Gastroesophageal sphincter (tissue), 4 donors: ENCODE results near the gene CYTH1. TPM values are rescaled to one million over a fixed set of nuclear protein-coding genes. Genes with fewer than 3 reads are reported as not detected.
A peak's percentile ranks its signal among the peaks of the same experiment; 100 is the strongest.

Source experiments
- ATAC-seq: fragments of 150-250 bp; one replicate; pipeline ENCODE4 v1.9.1; 2016; ENCODE audit warnings: mild to moderate bottlenecking, moderate library complexity
- H3K27ac ChIP-seq, 4 donors: fragments of 200-600 bp; sonication (generic) in 3 of 4; 1 replicate in 3 of 4; 2 replicates in 1 of 4; pipeline ENCODE4 v1.5.1; 2016 to 2019
- H3K27me3 ChIP-seq: fragments of 200-600 bp; sonication (generic); one replicate; pipeline ENCODE4 v1.5.1; 2019
- H3K36me3 ChIP-seq, 2 donors: fragments of 200-600 bp; sonication (generic); one replicate each; pipeline ENCODE4 v1.5.1; 2019; ENCODE audit warnings: control low read depth in 1 of 2
- H3K4me1 ChIP-seq, 3 donors: fragments of 200-600 bp; sonication (generic); 1 replicate in 2 of 3; 2 replicates in 1 of 3; pipeline ENCODE4 v1.5.1; 2016 to 2019; ENCODE audit warnings: control low read depth in 2 of 3
- H3K4me3 ChIP-seq, 2 donors: fragments of 200-600 bp; sonication (generic); one replicate each; pipeline ENCODE4 v1.5.1; 2019; ENCODE audit warnings: mild to moderate bottlenecking in 1 of 2, moderate library complexity in 1 of 2
- H3K9me3 ChIP-seq, 3 donors: fragments of 200-600 bp; sonication (generic); one replicate each; pipeline ENCODE4 v1.5.1; 2017 to 2019; ENCODE audit warnings: control low read depth in 2 of 3
- EP300 ChIP-seq: sonication (generic); formaldehyde crosslinking; IDR thresholded peaks from one replicate; pipeline ENCODE4 v1.6.1; 2017; ENCODE audit warnings: antibody characterized with exemption, mild to moderate bottlenecking
- POLR2A ChIP-seq, 2 donors: fragments of 450-650 bp; IDR thresholded peaks; one replicate each; pipeline ENCODE4 v1.6.1; 2017; ENCODE audit warnings: antibody characterized with exemption in 2 of 2, mild to moderate bottlenecking in 2 of 2, moderate library complexity in 1 of 2
- POLR2AphosphoS5 ChIP-seq: sonication (generic); formaldehyde crosslinking; IDR thresholded peaks from one replicate; pipeline ENCODE4 v1.6.1; 2017; ENCODE audit warnings: antibody characterized with exemption
- WGBS, 2 donors: methylation state at CpG; one replicate each; pipeline ENCODE4 v1.1.5; 2018; ENCODE audit warnings: low coverage in 1 of 2; 5-methylcytosine and 5-hydroxymethylcytosine counted together
- total RNA-seq, 4 donors: library from RNA; depleted of rRNA; stranded (reverse); fragments of >200 nt; gene quantifications; one replicate each; pipeline ENCODE4 v1.1.0, GENCODE V29; 2016
- TF ChIP-seq, protein P1 (sequence below), 4 experiments: fragments of 200-600 bp in 2 of 4; fragments of 450-650 bp in 2 of 4; sonication (generic) in 1 of 4; IDR thresholded peaks; one replicate each; pipeline ENCODE4 v1.5.1; 2017 to 2019; ENCODE audit warnings: antibody characterized with exemption in 4 of 4, mild to moderate bottlenecking in 2 of 4, moderate library complexity in 2 of 4

Gene CYTH1
- total RNA-seq, 4 donors from 2014 or later = 26.9 to 38.0 (median 31.0) TPM

DNA sequence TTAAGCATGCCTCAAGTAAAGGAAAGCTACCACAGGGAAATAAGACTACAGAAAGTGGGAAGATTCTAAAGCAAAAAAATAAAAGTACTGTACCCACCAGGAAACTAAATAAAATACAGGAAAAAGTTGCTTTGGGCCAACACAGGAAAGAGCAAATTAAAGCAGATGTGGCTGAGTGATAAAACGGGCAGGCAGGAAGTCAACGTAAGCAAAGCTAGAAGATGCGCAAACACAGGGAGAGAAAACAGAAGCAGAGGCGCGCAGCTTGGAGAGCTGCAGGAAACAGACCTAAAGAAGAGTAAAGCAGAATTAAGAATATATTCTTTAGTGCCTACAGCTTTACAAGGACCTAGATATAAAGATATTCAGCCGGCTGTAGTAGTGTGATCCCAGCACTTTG, 36.9 kb upstream of the CYTH1 start:
- Histone ChIP-seq H3K4me1 (peaks cover 0 to 13% (median 0%) of the 10 kb centered on the region in 3 donors), H3K36me3 (peaks cover 0 to 100% of the 10 kb centered on the region in 2 donors), H3K4me3 (no peak overlapping the region), H3K9me3 (no peaks in the 10 kb centered on the region), H3K27me3 (no peaks in the 10 kb centered on the region), H3K27ac (peak overlapping the region in 3 of 4 donors; percentile 7 to 70 (median 29))
- ATAC-seq = no peak
- TF ChIP-seq POLR2AphosphoS5 (peak; percentile 16), EP300 (no peak)
- 50 to 87% methylated on average over 6 of the region's 6 CpGs for WGBS, 2 donors

DNA sequence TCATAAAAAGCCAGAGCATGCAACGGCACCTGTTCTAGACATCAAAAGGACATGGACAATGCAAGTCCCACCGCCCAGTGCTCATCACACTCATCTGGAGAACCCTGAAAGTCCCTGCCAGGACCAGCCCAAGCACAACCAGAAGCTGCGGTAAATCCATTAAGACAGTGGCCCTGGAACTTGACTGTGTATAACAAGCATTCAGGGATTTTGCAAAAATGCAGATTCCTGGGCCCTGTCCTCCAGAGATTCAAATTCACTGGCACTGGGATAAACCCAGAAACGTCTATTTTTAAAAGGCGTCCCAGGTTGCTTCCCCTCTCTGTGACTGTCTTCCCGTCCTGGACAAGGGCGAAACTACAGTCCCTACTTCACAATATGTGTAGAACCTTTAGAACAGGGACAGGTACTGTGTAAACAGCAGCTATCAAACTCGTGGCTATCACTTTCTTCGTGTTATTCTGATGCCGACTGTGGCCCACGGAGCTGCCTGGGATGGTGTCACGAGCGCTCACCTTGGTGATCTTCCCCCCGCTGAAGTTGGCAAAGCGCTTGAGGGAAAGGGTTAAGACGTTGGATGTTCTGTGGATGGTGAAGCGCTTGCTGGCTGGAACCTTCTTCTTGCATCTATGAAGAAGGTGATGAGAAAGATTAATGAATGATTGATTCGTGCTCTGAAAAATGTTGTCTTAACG, 36.2 kb upstream of the CYTH1 start:
- H3K9me3 ChIP-seq = no peaks in the 10 kb centered on the region
- no peak overlapping the region for H3K4me3 ChIP-seq
- no peaks in the 10 kb centered on the region for H3K27me3 ChIP-seq
- TF ChIP-seq POLR2A (IDR thresholded peaks at IDR 0.05) (no peak), POLR2AphosphoS5 (no peak), EP300 (no peak)
- TF ChIP-seq, protein P1, sequence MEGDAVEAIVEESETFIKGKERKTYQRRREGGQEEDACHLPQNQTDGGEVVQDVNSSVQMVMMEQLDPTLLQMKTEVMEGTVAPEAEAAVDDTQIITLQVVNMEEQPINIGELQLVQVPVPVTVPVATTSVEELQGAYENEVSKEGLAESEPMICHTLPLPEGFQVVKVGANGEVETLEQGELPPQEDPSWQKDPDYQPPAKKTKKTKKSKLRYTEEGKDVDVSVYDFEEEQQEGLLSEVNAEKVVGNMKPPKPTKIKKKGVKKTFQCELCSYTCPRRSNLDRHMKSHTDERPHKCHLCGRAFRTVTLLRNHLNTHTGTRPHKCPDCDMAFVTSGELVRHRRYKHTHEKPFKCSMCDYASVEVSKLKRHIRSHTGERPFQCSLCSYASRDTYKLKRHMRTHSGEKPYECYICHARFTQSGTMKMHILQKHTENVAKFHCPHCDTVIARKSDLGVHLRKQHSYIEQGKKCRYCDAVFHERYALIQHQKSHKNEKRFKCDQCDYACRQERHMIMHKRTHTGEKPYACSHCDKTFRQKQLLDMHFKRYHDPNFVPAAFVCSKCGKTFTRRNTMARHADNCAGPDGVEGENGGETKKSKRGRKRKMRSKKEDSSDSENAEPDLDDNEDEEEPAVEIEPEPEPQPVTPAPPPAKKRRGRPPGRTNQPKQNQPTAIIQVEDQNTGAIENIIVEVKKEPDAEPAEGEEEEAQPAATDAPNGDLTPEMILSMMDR (IDR thresholded peaks at IDR 0.05) = no peak
- H3K4me1 ChIP-seq = peaks cover 0 to 17% (median 2%) of the 10 kb centered on the region in 3 donors
- WGBS, 2 donors = 72 to 82% methylated on average over 18 to 19 of the region's 19 CpGs
- no peak for ATAC-seq
- H3K27ac ChIP-seq = peak overlapping the region in 3 of 4 donors; percentile 5 to 70 (median 32)
- H3K36me3 ChIP-seq = peaks cover 0 to 100% of the 10 kb centered on the region in 2 donors

DNA sequence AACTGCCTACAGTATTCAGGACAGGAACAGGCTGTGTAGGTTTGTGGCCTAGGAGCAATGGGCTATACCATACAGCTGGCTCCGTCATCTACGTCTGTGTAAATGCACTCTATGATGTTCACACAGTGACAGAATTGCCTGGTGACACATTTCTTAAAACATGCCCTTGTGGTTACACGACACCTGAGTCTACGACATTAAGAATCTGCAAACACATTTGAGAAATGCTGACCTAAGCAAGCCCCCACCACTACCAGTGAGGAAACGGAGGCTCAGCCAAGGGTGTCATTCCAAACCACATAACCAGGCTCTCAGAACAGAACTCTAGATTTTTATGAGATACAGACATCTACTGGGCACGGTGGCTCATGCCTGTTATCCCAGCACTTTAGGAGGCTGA, 35.0 kb upstream of the CYTH1 start:
- ATAC-seq = no peak
- H3K4me3 ChIP-seq = no peak overlapping the region
- no peaks in the 10 kb centered on the region for H3K27me3 ChIP-seq
- peaks cover 0 to 100% of the 10 kb centered on the region in 2 donors for H3K36me3 ChIP-seq
- no peak overlapping the region for H3K27ac ChIP-seq
- WGBS, 2 donors = 91 to 100% methylated on average over 2 to 4 of the region's 6 CpGs
- no peaks in the 10 kb centered on the region for H3K9me3 ChIP-seq
- peaks cover 0 to 21% (median 3%) of the 10 kb centered on the region in 3 donors for H3K4me1 ChIP-seq
- TF ChIP-seq EP300 = no peak
- TF ChIP-seq POLR2A (IDR thresholded peaks at IDR 0.05) = no peak
- TF ChIP-seq, protein P1 (IDR thresholded peaks at IDR 0.05) = no peak
- no peak for TF ChIP-seq POLR2AphosphoS5

DNA sequence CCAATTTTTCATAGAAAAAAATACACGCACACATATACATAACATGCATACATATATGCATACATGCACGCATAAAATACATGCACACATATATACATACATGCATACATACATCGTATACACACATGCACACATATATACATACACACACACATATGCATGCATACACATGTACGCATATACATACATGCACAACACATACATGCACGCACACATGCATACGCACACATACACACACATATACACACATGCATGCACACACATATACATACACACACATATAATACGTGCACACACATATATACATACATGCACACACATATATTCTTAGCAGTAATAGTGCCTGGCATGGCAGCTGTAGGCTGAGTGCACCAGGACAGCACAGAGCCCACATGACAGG, 33.6 kb upstream of the CYTH1 start:
- ATAC-seq = no peak
- no peak overlapping the region for H3K27ac ChIP-seq
- H3K9me3 ChIP-seq = no peaks in the 10 kb centered on the region
- H3K36me3 ChIP-seq = peaks cover 0 to 100% of the 10 kb centered on the region in 2 donors
- H3K27me3 ChIP-seq = no peaks in the 10 kb centered on the region
- TF ChIP-seq EP300 (no peak), POLR2AphosphoS5 (no peak), POLR2A (IDR thresholded peaks at IDR 0.05) (no peak)
- TF ChIP-seq, protein P1 (IDR thresholded peaks at IDR 0.05) = no peak
- 86 to 88% methylated on average over 7 of the region's 7 CpGs for WGBS, 2 donors
- H3K4me1 ChIP-seq = peaks cover 0 to 21% (median 3%) of the 10 kb centered on the region in 3 donors
- no peak overlapping the region for H3K4me3 ChIP-seq

DNA sequence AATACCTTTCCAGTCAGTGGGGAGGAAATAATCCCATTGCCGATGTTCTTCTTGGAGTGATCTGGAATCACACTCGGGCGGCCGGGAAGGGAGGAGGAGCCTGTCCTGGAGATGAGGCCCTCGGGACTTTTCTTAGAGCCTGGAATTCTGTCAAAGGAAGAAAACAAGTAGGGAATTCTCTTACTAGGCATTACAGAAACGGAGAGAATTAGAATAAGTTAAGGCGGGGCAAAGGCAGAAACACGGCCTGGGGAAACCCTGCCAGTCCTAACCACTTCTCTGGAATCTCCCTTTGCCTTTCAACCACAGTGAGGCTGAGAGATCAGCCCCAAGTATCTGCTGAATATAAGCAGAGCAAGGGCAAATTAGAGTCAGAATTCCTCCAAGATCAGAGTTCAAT, 30.8 kb upstream of the CYTH1 start:
- no peaks in the 10 kb centered on the region for H3K27me3 ChIP-seq
- TF ChIP-seq POLR2A (IDR thresholded peaks at IDR 0.05) = no peak
- TF ChIP-seq, protein P1 (IDR thresholded peaks at IDR 0.05) = no peak
- TF ChIP-seq EP300 = no peak
- TF ChIP-seq POLR2AphosphoS5 = no peak
- peaks cover 0 to 100% of the 10 kb centered on the region in 2 donors for H3K36me3 ChIP-seq
- H3K27ac ChIP-seq = peak overlapping the region in 3 of 4 donors; percentile 35 to 56 (median 52)
- H3K4me1 ChIP-seq = peaks cover 0 to 8% (median 3%) of the 10 kb centered on the region in 3 donors
- peak; percentile 43 for ATAC-seq
- H3K9me3 ChIP-seq = no peaks in the 10 kb centered on the region
- 39 to 57% methylated on average over 4 to 8 of the region's 8 CpGs for WGBS, 2 donors
- no peak overlapping the region for H3K4me3 ChIP-seq
